ENCODE results near the gene ACY1.

The ACY1 gene

DNA sequence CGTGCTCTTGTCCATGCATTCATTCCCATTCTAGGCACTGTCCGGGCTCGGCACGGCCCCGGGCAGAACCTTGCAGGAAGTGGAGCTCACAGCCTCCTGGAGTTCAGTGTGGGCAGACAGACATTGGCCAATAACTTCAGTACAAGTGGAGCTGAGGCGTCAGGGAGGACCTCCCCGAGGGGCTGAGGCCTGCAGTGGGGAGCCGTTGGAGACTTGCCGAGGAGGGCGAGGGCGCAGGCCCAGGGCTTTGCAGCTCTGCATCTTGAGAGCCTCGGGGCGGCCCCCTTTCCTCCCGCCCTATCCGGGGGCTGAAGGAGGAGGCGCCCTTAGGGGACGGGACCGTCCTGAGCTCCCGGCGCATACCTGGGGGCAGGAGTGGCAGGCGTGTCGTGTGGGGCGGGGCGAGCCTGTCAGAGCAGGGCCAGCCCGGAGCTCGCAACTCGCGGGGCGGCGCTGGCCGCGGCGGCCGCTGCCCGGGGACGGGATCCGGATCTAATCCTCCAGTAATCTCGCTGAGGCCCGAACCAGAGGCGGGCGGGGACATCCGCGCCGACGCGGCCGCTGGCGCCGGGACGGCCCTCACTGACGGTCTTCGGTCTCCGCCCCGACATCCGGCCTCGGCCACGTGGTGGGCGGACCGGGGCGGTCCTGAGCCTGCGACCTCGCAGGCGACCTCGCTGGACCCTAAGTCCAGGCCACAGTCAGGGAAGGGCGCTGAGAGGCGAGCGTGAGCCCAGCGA lies at the start of gene ACY1:
TSS of gene ACY1 (plus strand) at position 698 of the 740 bp plus-strand sequence. CDS start 530 bp downstream, outside the sequence.
- DNase-seq (ENCODE audit: low read depth in 2 of 2, low spot score in 1 of 2): peak; percentile 28 to 50

DNA sequence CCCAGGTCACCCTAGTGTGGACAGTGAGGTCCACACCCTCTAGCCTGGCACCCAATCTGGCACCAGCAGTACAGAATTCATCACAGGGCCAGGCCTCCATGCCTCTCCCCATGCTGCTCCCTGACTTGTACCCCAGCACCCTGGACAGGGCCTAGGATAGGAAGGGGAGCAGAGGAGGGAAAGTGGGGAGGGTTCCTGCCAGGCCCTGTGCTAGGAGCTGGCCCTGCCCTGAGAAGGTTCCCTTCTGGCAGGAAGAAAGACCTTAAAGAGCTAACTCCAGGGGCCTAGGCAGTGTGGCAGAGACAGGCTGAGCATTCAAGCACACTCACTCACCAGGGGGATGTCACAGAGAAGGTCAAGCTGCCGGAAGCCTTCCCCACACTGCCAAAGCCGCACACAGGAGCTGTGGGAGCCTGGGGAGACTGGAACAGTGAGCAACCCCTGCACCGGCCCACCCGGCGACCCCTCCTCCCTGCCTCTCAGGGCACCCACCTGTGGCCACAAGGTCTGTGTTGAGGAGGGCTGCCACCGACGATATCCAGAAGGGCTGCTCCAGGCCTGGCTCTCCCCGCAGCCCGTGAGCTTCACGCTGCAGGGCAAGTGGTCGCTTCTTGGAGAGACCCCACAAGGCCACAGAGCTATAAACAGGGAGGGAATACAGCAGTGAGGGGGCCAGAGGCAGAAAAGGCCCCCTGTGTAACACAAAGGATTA lies 49.0 kb upstream of the ACY1 start:
- DNase-seq (ENCODE audit: low read depth in 2 of 2, low spot score in 1 of 2): no peak

DNA sequence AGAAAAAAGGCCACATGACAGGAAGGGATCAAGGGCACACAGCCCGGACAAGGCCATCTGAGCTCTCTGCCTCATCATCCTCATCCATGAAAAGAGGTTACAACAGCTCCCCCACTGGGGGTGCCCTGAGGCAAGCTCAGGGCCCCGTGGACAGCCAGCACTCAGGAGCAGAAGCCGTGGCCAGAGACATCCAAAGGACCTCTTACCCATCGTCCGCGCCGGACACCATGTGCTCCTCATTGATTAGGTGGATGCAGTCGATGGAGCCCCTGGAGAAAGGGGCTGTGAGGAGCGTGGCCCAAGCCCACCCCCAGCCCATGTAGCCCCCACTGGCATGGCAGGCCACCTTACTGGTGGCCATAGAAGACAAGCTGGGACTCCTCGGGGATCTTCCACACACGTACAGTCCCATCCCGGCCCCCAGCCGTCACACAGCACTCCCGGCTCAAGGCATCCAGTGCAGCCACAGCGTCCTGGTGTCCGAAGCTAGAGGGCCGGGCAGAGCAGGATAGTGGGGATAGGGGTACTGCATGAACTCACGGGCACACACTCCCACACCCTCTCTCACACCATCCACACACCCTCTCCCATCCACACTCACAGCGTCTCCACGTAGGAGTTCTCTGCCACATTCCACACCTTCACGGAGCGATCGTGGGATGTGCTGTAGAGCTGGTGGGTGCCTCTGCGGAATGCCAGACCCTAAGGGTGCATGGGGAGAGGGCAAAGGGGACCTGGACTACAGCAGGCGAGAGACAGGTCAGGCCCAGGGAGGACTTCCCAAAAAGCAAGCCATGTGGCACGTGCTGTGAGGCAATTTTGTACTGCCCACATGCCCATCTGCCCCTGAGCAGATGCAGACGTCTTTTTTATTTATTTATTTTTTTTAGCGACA lies 48.1 kb upstream of the ACY1 start:
- no peak for DNase-seq (ENCODE audit: low read depth in 2 of 2, low spot score in 1 of 2)

DNA sequence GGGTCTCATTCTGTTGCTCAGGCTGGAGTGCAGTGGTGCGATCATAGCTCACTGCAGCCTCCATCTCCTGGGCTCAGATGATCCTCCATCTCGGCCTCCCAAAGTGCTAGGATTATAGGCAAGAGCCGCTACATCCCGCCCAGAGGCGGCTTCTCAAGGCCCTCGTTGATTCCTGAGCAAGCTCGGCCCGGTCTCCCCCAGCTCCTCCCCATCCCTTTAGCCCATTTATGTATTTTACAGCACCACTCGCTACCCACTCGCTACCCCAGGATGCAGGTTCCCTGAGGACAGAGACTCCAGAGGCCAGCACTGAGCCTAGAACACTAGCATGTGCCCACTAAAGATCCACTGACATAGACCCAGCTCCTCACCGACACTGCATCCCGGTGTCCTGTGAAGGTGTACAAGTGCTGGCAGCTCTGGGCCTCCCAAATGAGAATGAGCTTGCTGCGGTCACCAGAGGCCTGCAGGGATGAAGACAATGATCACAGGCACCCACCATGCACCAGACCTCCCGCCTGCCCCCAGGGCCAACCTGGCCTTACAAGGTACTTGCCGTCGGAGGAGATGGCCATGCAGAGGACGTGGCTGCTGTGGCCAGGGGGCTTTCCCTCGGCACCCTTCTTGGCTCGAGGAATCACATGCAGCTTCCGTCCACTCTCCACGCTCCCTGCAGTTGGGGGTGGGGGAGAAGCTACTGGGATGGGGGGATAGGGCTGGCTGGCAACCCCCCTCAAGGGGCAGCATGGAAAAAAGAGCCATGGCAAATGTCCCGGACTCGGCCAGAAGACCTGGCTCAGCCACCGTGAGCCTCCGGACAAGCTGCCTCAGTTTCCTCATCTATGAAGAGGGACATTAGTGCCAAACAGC lies 47.2 kb upstream of the ACY1 start:
- no peak for DNase-seq (ENCODE audit: low read depth in 2 of 2, low spot score in 1 of 2)

DNA sequence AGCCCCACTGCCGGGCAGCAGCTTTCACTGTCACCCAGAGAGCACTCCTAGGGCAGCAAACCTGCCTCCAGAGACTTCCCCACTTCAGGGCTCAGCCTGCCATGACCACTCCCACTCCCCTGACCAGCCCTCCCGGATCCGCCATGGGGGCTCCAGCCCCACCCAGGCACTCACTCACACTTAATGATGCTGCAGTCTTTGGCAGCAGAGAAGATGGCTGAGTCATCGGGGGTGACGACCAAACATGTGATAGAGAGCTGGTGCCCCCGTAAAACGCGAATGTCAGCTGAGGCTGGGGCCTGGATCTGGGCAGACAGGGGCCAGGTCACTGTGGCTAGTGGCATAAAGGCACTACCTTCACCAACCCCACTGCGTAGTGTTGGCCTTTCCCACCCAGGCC lies 46.3 kb upstream of the ACY1 start:
- DNase-seq (ENCODE audit: low read depth in 2 of 2, low spot score in 1 of 2): no peak

DNA sequence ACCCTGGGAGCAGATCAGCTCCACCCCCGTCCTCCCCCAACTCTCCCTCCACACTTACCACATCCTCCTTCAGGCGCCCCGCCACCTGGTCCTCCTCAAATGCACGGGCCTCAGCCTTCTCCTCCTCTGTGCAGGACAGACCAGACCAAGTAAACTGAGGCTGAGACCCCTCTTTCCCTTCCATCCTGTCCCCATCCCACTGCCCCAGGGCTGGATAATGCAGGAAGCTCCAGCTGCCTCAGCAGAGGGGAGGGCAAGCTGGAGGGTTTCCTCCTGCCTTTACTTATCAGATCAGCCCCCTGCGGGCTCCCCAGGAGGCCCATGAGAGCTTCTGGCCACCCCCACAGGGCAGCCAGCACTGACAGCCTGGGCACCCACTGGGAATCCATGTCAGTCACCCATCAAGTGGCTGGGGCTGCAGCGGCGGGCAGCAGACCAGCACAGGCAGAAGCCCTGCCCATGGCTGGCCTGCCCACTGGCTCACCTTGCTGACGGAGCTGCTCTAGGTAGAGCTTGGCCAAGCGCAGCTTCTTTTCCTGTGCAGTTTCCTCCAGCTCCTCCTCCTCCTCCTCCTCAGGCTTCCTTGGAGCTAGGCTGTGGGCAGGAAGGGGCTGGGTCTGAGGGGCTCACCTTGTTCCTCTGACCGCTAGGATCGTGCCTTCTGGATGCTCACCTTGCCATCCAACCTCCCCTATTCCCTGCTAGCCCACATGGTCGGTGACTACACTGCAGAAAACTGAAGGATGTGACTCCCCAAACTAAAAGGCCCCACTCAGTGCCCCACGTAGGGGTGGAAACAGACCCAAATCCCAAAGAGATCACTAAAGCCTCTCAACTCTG lies 45.5 kb upstream of the ACY1 start:
- DNase-seq (ENCODE audit: low read depth in 2 of 2, low spot score in 1 of 2): no peak

DNA sequence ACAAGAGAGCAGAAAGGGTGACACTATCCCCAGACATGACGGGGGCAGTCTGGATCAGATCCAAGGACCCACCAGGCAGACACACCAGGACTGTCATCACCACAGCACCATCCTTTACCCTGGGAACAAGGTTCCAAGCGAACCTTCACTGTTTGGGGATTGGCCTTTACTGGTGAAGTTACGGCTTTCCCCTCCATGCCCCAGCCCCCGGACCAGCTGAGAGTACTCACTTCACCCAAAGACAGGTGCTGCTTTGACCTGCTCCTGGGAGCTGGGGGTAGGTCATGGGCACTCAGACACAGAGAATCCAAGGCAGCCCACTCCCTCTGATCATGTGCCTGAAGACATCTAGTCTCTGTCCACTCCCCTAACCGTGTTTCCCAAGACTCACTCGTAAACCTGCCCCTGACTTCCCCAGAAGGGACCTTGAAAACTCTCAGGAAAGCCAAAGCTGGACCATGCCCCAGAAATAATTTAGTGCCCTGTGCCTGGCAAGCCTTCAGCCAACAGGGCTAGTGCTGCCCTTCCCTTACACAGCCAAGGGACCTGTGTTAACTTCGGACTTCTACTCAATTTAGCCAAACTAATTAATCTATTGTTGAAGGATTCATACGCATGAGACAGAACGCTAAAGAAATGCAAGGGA lies 44.4 kb upstream of the ACY1 start:
- DNase-seq (ENCODE audit: low read depth in 2 of 2, low spot score in 1 of 2): no peak

DNA sequence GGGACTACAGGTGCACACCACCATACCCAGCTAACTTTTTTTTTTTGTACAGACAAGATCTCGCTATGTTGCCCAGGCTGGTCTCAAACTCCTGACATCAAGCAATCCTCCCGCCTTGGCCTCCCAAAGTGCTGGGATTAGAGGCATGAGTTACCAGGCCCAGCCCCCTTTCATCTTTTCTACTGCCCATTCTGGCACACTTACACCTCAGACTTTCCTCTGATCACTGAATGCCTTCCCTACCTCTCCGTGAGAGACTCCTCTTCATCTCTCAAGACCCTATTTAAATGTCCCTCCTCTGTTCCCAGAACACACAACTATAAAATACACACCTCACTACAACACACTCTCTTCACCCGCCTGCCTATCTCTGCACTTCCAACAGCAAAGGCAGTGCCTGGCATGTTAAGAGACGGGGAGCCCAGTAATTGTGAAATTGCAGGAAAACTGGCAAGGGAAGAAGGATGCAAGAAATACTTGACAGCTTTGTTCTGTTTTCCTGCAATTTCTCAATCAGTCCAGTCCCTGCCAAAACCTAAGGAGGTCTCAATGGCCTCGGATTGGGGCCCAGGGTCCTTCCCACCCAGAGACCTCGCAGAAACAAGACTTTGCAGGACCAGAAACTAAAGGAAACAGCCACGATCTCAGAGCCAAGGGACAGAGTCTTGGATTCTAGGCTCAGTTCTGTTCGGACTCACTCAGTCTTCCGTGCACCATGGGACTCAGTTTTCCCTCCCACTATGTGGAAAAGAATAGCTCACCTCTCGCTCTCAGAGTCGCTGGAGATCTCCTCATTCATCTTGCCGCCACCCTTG lies 42.5 kb upstream of the ACY1 start:
- DNase-seq (ENCODE audit: low read depth in 2 of 2, low spot score in 1 of 2): no peak

DNA sequence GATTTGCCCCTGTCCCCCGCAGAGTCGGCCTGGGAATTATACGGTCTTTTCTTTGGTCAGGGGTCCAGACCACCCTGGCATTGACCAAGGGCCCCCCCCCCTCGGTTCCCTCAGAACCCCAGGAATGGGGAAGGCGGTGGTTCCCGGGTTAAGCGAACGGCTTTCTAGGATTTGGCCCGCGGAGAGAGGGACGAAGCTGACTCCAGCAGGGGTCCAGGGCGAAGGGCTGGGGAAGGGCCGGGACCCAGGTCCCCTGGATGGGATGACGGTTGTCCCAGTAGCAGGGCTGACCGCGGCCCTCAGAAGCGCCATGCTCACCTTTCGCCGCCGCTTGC lies 41.9 kb upstream of the ACY1 start:
- no peak for DNase-seq (ENCODE audit: low read depth in 2 of 2, low spot score in 1 of 2)

DNA sequence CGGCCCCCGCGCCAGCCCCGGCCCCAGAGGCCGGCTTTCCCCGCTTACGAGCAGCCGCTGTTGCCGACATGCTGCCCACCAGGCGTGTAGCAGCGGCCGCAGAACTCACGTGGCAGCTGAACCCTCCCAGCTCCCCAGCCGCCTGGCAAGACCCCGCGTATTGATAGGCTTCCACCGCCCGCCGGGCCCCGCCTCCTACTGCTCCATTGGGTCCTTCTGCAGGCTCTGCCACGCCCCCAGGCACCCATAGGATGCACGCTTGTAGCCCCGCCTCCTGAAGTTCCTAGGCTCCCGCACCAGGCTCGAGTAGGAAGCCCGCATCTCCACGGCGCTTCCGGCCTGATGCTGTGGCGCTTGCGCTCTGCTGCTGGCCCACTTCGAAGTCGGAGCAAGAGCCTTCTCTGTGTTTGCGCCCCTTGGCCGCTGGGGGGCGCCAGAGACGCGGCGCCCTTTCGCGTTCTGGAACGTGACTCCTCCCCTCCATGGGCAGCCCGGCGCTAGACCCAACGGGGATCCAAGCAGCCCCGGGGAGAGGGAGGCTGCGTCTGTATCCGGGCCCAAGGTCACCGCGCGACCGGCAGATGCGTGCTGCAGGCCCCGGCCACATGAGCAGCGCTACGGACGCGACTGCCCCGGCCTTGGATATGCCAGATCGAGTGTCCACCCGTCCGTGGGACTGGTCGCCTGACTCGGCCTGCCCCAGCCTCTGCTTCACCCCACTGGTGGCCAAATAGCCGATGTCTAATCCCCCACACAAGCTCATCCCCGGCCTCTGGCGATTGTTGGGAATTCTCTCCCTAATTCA lies 41.3 kb upstream of the ACY1 start, which contains the start of the genes PARP3 and RRP9:
TSS of gene PARP3 (plus strand) at position 566 of the 805 bp plus-strand sequence. CDS start 993 bp downstream, outside the sequence.
TSS of gene RRP9 (minus strand) at position 107 of the 805 bp plus-strand sequence. CDS start at position 70, 37 bp downstream.
- peak; percentile 99 to 100 for DNase-seq (ENCODE audit: low read depth in 2 of 2, low spot score in 1 of 2)

DNA sequence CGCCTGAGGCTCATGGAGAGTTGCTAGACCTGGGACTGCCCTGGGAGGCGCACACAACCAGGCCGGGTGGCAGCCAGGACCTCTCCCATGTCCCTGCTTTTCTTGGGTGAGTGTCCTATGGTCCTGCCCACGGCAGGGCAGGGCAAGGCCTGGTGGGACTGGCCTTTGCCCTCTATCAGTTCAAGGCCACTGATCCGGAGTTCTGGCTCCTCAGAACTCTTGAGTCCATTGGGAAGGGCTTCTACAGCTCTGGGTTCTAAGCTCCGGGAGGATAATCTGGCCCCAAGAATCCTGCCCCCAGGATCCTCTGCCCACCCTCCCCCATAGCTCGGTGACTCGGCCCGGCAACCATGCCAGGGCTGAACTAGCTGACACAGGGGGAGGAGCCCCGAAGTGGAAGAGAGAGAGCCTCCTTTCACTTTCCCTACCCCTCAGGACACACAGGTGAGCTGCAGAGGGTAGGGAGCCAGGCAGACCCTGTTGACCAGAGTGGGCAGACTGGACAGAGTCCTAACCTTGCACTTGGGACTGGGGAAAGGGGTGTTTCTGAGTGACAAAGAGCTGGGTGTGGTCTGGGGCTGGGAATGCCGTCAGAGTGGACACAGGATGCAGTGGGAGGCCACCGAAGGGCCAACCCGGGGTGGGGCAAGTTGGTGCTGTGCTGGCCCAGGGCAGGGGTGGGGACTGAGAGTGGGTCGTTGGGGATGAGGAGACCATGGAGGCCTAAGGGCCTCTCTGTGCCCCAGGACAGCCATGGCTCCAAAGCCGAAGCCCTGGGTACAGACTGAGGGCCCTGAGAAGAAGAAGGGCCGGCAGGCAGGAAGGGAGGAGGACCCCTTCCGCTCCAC lies 40.5 kb upstream of the ACY1 start:
- DNase-seq (ENCODE audit: low read depth in 2 of 2, low spot score in 1 of 2): peak; percentile 31 to 36

DNA sequence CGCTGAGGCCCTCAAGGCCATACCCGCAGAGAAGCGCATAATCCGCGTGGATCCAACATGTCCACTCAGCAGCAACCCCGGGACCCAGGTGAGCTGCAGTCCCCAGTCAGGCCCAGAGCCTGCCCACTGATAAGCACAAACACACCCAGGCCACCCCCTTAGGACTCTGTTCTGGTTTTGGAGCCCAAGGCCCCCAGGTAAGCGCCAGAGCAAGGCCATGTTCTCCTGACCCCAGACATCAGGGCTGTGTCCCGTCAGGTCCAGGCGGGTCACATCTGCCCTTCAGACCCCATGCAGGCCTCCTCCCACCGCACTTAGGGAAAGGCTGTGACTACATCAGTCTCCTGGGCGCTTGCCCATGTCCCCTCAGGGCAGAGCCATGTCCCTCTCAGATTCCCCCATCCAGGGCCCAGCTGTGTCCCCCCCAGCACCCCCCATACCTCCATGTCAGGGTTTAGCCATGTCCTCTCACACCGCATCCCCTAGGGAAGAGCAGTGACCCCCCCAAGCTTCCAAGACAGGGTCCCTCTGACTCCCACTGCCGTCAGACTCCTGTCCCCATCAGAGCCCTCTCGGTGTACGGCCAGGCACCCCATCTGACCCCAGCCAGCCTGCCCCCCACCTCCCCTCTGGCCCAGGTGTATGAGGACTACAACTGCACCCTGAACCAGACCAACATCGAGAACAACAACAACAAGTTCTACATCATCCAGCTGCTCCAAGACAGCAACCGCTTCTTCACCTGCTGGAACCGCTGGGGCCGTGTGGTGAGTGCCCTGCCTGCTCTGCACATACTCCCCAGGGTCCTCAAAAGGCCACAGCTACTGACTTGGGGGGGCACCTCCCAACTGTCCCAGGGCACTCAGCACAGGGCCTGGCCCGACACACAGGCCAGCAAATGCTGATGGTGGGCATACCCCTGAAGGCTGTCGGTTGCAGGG lies 39.6 kb upstream of the ACY1 start:
- no peak for DNase-seq (ENCODE audit: low read depth in 2 of 2, low spot score in 1 of 2)

DNA sequence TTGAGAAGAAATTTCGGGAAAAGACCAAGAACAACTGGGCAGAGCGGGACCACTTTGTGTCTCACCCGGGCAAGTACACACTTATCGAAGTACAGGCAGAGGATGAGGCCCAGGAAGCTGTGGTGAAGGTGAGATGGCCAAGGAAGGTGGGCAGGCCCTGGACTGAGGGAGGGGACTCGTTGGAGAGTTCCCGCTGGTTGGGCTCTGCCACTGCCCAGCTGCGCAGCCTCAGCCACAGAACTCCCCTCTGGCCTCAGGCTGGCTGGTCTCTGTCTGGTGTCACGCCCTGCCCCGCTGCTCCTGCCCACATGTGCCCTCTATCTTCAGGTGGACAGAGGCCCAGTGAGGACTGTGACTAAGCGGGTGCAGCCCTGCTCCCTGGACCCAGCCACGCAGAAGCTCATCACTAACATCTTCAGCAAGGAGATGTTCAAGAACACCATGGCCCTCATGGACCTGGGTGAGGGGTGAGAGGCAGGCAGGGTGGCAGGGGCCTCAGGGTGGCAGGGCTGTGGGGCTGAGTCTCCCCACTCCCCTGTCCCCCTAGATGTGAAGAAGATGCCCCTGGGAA lies 38.8 kb upstream of the ACY1 start:
- no peak for DNase-seq (ENCODE audit: low read depth in 2 of 2, low spot score in 1 of 2)

DNA sequence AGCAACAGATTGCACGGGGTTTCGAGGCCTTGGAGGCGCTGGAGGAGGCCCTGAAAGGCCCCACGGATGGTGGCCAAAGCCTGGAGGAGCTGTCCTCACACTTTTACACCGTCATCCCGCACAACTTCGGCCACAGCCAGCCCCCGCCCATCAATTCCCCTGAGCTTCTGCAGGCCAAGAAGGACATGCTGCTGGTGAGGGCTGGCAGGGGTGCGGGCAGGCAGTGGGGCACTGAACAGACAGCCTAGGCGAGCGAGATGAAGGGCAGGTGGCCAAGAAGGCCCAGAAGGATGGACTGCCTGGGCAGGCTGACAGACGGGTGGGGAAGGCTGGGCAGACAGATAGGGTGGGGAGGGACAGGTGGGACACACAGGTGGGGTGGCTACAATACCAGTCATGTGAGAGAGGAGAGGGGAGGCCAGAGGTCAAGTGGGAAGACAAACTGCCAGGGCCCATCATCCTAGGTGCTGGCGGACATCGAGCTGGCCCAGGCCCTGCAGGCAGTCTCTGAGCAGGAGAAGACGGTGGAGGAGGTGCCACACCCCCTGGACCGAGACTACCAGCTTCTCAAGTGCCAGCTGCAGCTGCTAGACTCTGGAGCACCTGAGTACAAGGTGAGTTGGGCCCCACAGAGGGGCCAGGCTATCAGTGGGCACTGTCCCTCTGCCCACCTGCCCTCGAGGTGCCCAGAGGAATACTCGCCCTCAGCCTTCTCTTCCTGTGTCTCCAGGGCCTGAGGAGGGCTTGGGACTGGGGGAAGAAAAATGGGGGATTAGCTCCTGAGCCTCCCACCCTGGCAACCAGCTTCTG lies 38.1 kb upstream of the ACY1 start:
- DNase-seq (ENCODE audit: low read depth in 2 of 2, low spot score in 1 of 2): no peak

Data from stimulated activated CD8-positive, alpha-beta memory T cell treated with anti-CD3 and anti-CD28 coated beads, Interleukin-4, amount 100 ng/mL, for 4 hours (primary cell).